Epithelial cell of prostate (primary cell): Measurements from ENCODE around the gene GLS.
A peak's percentile ranks its signal among the peaks of the same experiment; 100 is the strongest.

Experiments used
- DNase-seq: peaks from one replicate; pipeline ENCODE4 v3.0.0-alpha.2; 2011; ENCODE audit warnings: low read depth, low spot score
- H3K27ac ChIP-seq: fragments of 450-650 bp; 2 replicates; pipeline ENCODE4 v1.5.1; 2017; ENCODE audit warnings: mild to moderate bottlenecking

GLS gene

DNA sequence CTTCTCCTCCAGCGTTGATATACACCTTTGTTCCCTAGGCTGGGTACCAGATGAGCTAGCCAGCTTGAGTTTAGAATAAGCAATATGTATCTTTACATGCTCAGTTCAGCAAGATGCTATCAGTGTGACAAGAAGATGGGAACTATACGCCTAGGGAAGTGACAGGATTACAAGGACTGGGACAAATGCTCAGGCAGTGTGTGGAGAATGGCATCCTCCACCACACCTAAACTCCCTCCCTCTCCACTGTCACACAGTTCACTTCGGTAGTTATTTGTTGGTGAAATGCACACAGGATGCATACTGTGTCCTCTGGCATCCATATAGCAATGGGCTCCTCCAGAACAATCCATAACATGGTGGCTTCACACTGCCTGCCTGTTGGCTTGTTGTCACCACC is 125.7 kb downstream of the GLS start:
- no peak overlapping the region for H3K27ac ChIP-seq

DNA sequence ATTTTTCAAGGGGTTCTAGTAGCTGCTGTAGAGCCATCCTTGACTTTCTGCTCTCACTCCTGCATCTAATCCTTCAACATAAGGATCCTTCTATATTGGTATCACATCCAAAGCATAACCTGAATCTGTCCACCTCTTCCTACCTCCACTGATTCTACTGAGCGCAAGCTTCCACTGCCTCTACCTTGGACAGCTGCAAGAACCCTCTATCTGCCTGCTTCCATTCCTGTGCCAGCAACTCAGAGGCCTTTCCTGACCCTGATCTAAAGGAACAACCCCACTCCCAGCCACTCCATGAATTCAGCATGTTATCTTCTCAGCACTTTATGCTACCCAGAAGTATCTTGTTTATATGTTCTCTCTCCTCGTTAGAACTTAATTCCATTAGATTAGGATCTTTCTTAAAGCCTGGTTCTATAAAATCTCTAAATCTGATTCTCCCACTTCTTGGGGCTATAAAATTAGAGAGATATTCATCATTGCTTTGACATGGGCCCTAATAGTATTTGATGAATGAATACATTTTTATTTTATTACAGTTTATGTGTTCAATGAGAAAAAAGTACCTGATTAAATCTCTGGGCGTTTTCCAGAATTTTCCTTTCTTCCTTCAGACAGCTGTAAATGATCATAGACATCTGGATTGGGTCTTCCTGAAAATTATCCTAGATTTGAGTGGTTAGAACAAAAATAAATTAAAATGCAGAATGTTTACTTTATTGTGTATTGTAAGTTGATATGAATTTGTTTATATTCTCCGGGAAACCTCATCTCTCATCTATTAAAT is 126.6 kb downstream of the GLS start:
- DNase-seq: no peak
- H3K27ac ChIP-seq: no peak overlapping the region

More for the DNA sequence above, 125.7 kb downstream of the GLS start:
- no peak for DNase-seq

DNA sequence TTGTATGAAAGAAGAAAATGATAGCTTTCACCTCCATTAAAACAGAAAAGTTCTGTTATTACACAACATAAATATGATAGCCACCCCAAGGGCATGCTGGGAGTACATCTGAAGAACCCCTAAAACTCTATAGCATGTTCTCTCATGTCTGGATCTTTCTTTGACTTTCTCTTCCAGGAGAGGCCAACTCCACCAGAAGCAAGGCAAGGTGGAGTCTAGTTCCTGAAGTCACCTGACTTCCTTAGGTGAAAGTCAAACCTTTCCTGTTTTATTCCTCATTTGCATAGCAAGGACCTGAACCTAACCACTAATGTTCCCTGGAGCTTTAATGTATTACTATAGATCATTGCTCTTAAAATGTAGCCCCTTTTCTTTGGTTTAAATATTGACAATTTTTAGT is 127.7 kb downstream of the GLS start:
- H3K27ac ChIP-seq: no peak overlapping the region
- no peak for DNase-seq

- H3K27ac ChIP-seq: no peak overlapping the region
- DNase-seq: no peak
Observed at GRCh38 chr2:191009541-191010374, 129.1 kb downstream of the GLS start.

DNA sequence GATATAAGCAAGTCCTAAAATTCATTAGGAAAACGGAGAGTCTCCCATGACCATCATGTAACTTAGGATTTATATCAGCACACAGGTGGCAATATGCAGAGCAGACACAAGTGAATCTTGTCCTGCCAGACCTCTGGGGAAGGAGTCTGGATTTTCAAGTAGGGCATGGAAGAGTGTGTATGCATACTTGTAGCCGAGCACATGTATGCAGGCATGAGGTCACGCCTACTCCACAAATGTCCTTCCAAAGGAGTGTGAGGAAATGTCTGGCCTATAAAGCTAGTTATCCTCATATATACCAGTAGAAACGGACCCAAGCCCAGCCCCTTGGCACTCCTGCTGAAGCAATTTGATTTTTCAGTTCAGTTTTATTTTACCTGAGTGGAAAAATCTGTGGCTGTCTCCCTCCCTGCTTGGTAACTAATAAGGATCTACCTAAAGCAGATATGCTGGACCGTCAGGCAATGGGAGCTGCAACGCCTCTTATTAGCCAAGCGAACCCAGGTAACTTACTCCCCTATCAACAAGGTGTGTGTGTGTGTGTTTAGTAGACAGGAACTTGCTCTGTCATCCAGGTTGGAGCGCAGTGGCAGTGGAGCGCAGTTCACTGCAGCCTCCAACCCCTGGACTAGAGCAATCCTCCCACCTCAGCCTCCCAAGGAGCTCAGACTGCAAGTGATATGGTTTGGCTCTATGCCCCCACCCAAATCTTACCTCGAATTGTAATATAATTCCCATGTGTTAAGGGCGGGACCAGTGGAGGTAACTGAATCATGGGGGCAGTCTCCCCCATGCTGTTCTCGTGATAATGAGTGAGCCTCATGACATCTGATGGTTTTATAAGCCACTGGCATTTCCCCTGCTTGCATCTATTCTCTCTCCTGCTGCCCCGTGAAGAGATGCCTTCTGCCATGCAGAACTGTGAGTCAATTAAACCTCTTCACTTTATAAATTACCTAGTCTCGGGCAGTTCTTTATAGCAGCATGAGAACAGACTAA is 130.6 kb downstream of the GLS start:
- H3K27ac ChIP-seq: no peak overlapping the region
- DNase-seq: no peak

DNA sequence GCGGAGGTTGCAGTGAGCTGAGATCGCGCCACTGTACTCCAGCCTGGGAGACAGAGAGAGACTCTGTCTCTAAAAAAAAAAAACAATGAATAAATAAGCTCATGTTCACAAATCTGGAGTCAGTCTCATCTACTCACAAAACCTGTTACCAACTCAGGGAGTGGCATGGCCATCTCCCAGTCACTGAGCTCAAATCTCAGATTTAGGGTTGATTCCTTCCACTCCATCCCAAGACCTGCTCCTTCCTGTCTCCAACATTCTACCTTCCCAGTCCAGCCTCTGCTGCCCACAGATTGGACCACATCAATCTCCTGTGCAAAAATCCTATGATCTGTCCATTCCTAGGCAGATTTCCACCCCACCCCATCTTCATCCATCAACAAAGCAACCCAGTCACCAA is 131.7 kb downstream of the GLS start:
- no peak overlapping the region for H3K27ac ChIP-seq
- DNase-seq: no peak

- peak overlapping the region; percentile 64 for H3K27ac ChIP-seq
- DNase-seq: no peak
Observed at GRCh38 chr2:191012845-191013681, 132.4 kb downstream of the GLS start.

DNA sequence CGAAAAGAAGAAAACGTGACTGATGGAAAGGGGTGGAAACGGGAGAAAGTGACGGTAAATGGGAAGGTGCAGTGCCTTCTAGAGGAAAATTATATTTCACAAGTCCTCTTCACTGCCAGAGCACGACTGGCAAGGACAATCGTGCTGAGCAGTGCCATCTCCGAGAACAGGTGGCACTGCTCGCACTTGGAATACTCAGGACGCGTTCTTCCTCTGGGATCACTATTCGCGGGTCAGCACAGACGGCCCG is 133.0 kb downstream of the GLS start:
- DNase-seq: no peak
- peak overlapping the region; percentile 64 for H3K27ac ChIP-seq

DNA sequence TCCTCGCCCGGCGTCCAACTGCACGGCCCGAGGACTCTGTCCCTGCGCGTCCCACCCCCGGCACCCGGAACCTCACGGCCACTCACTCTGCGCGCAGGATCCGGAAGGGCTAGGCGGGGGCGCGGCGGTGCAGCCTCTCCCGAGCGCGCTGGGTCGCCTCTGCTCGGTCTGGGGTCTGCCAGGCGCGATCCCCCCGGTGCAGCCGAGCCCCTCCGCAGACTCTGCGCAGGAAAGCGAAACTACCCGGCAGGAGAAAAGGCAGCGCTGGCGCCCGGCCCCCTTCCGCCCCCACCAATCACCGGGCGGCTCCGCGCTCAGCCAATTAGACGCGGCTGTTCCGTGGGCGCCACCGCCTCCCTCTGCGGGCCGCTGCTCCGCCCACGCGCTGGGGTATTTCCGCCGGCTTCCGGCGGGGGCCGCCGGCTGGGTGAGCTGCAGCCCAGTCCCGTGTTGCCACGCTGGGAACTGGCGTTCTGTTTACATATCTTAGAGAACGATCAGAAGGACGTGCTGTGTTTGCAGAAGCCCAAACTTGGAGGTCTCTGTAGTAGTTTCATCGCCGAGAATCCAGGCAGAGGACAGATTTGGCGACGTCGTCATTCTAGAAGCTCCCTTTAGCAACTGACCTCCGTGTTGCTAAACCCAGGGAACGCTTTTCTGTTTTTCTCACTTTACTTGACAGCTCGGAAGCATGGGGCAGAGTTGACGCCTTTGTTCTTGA is 133.5 kb downstream of the GLS start, which contains the start of gene STAT1:
STAT1 (minus strand) TSS at position 240 of the 721 bp plus-strand sequence. CDS start 4,168 bp downstream, outside the sequence.
- H3K27ac ChIP-seq: peak within 1 kb of the TSS; percentile 64
- peak; percentile 40 for DNase-seq

GRCh38 chr2:191014653-191015020 is 134.0 kb downstream of the GLS start:
- DNase-seq: no peak
- peak overlapping the region; percentile 64 for H3K27ac ChIP-seq
